HL-60/S4 treated with retinoic acid at 250 ng/mL for 4 days and 3 days (cell line): Measurements from ENCODE around the gene AHSG.

Experiments used
- in situ Hi-C: fragments of 300-500 bp; cut with MboI; formaldehyde crosslinking; loops from 2 replicates; pipeline ENCODE4 v1.7.0; 2022; ENCODE audit warnings: low sequenced_read_pairs

Gene AHSG

GRCh38 chr3:186590580-186591295 is 22.1 kb upstream of the AHSG start:
- in situ Hi-C loops, result no loop called here

- in situ Hi-C loops, result no loop called here
Measured at GRCh38 chr3:186592682-186593081, 20.2 kb upstream of the AHSG start.

GRCh38 chr3:186593862-186594261 is 19.0 kb upstream of the AHSG start:
- in situ Hi-C loops, result no loop called here

GRCh38 chr3:186594591-186595113 is 18.2 kb upstream of the AHSG start:
- in situ Hi-C loops, result no loop called here

- in situ Hi-C loops, result no loop called here
Measured at GRCh38 chr3:186596568-186597287, 16.1 kb upstream of the AHSG start.

GRCh38 chr3:186598108-186598784 is 14.6 kb upstream of the AHSG start:
- in situ Hi-C loops, result no loop called here

GRCh38 chr3:186598794-186599141 is 14.1 kb upstream of the AHSG start:
- in situ Hi-C loops, result no loop called here

GRCh38 chr3:186599142-186599784 is 13.6 kb upstream of the AHSG start:
- in situ Hi-C loops, result no loop called here

- in situ Hi-C loops, result loop anchor here (25.0 kb wide), 2 partner anchors 213 to 563 kb away; partner anchors contain the start of gene RFC4
Measured at GRCh38 chr3:186599785-186600166, 13.1 kb upstream of the AHSG start.

GRCh38 chr3:186600896-186601295 is 12.0 kb upstream of the AHSG start:
- in situ Hi-C loops, result loop anchor here (25.0 kb wide), 2 partner anchors 211 to 561 kb away; partner anchors contain the start of gene RFC4

- in situ Hi-C loops, result loop anchor here (25.0 kb wide), 2 partner anchors 209 to 559 kb away; partner anchors contain the start of gene RFC4
Measured at GRCh38 chr3:186603159-186603558, 9.7 kb upstream of the AHSG start.

GRCh38 chr3:186605078-186605477 is 7.8 kb upstream of the AHSG start:
- in situ Hi-C loops, result loop anchor here (25.0 kb wide), 2 partner anchors 207 to 557 kb away; partner anchors contain the start of gene RFC4

- in situ Hi-C loops, result loop anchor here (25.0 kb wide), 2 partner anchors 206 to 556 kb away; partner anchors contain the start of gene RFC4
Measured at GRCh38 chr3:186605561-186606545, 7.0 kb upstream of the AHSG start.

- in situ Hi-C loops, result loop anchor here (25.0 kb wide), 2 partner anchors 204 to 554 kb away; partner anchors contain the start of gene RFC4
Measured at GRCh38 chr3:186608624-186609215, 4.1 kb upstream of the AHSG start.

GRCh38 chr3:186609247-186609868 is 3.5 kb upstream of the AHSG start:
- in situ Hi-C loops, result loop anchor here (25.0 kb wide), 2 partner anchors 203 to 553 kb away; partner anchors contain the start of gene RFC4

- in situ Hi-C loops, result loop anchor here (25.0 kb wide), 2 partner anchors 200 to 550 kb away; partner anchors contain the start of gene RFC4
Measured at GRCh38 chr3:186612065-186612464, 795 bp upstream of the AHSG start.

- in situ Hi-C loops, result loop anchor here (25.0 kb wide), 2 partner anchors 199 to 549 kb away; partner anchors contain the start of gene RFC4
Measured at GRCh38 chr3:186613637-186614265, 891 bp downstream of the AHSG start.

GRCh38 chr3:186614266-186614596 is 1.4 kb downstream of the AHSG start:
- in situ Hi-C loops, result loop anchor here (25.0 kb wide), 2 partner anchors 198 to 548 kb away; partner anchors contain the start of gene RFC4
